CD4-positive, alpha-beta T cell treated with Interleukin-4 for 4 hours (primary cell): ENCODE results near the gene TMEM204.

Source experiments
- DNase-seq: peaks from one replicate; pipeline ENCODE4 v3.0.0-alpha.2; 2020

Gene TMEM204

DNA sequence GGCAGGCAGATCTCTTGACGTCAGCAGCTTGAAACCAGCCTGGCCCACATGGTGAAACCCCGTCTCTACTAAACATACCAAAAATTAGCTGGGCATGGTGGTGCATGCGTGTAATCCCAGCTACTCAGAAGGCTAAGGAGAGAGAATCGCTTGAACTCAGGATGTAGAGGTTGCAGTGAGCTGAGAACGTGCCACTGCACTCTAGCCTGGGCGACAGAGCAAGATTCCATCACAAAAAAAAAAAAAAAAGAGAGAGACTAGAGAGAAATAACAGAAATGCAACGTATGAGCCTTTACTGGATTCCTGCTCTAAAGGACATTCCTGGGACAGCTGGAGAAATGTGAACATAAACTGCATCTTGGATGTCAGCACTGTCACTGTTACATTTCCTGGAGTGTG lies 67.6 kb downstream of the TMEM204 start:
- DNase-seq, result no peak

DNA sequence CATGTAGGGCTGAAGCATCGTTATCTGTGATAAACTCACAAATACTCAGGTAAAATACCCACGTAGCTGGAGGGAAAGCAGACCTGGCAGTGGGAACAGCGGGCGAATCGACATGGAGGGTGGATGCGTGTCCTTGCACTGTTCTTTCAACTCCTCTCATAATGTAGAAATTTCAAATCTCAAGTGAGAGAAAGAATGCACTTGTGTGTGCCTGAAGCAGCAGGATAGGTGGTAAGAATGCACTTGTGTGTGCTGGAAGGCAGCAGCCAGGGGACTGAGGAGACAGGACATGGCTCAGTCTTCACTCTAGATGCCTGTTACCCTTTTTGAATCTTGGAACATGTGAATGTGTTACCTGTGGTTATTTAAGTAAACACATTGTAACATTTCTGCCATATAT lies 68.0 kb downstream of the TMEM204 start:
- DNase-seq, result no peak

DNA sequence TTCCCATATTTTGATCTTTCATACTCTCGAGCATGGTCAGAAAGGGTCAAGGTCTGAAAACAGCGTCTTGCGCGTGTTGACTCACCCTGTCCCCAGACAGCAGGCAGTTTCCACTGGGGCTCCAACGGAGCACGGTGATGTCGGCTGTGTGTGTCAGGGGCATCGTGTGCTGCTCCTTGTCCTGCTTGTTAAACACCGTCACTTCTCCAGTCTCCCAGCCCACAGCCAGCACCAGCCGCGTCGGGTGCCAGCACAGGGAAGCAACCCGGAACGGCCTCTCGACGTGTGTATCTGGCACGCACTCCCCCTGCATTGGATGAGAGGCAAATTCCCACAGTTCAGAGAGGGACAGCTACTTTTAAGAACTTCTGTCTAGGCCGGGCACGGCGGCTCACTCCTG lies 68.8 kb downstream of the TMEM204 start:
- DNase-seq, result no peak
